ENCODE measurements around the gene IFRD2.
"Not testable (repeated sequence)": the region's sequence is repeated elsewhere in the genome, so short reads cannot be mapped to it uniquely, and the experiment has no call there.

Gene IFRD2

DNA sequence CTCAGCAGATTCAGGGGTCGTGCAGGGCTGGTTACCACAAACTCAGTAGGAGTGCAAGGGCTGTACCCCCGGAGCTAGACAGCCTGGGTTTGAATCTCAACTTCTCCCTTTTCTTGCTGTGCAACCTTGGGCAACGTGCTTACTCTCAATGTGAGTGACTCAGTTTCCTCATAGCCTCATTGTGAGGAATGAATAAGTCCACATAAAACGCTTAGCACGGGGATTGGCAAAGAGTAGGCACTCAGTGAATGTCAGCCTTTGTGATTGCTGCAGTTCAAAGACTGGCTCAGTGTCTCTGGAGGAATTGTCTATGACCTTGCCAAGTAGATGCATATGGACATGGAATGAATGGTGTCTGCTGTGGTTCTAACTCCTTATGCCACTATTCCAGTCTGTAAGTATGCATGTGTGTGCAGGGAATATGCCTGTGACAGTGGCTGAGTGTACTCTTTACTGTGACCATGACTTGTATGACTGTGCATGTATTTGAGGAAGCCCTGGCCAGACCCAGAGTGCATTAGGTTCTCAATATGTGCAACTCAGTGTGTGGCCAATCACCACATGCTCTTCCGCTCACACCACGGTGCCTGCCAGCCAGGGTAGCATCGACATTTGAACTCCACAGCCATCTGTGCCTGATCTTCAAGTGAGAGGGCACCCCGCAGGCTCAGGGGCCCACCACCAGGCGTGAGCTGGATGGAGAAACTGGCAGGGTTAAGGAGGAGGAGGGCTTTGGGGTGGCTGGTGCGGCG, 7.9 kb upstream of the IFRD2 start:
- DNase-seq = no peak

GRCh38 chr3:50299638-50299928, 7.4 kb upstream of the IFRD2 start:
- DNase-seq = no peak

DNA sequence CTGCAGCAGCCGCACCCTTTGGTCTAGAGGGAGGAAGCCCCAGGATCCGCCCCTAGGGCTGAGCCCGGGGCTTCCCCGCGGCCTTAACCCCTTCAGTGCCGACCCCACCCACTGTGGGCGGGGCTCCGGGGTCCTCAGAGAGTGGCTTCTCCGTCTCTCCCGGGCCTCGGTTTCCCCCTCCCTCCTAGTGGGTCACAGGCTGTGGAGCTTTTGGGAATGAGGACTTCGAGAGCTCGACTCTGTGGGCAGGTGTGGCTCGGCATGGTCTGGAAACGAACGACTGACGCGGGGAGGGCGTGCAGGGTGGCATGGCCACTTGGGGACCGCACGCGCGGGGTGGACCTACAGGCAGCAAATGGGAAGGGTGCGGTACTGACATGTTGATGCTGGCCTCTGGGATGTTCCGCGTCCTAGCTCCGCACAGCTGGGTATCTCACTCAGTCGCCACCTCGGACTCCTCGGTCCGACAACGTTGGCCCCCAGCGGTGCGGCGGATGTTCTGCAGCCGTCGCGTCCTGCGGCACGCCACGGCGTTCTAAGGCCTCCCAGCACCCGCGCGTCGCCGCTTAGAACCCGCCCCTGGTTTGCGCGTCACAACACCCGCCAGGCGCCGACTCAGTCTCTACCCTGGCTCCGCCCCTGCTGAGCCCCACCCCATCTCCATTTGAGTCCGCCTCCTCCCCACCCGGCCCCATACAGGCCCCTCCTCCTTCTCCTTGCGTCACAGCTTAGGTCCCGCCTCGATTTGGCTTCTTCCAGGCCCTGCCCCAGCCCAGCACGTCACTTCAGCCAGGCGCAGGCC, 6.8 kb upstream of the IFRD2 start, which contains the start of the genes HYAL3 and NAA80:
Gene HYAL3 (minus strand): TSS at position 570 of the 802 bp plus-strand sequence. CDS start 3,803 bp downstream, outside the sequence.
Gene NAA80 (minus strand): TSS at position 570 of the 802 bp plus-strand sequence. CDS start 1,942 bp downstream, outside the sequence.
- peak; percentile 100 for DNase-seq

DNA sequence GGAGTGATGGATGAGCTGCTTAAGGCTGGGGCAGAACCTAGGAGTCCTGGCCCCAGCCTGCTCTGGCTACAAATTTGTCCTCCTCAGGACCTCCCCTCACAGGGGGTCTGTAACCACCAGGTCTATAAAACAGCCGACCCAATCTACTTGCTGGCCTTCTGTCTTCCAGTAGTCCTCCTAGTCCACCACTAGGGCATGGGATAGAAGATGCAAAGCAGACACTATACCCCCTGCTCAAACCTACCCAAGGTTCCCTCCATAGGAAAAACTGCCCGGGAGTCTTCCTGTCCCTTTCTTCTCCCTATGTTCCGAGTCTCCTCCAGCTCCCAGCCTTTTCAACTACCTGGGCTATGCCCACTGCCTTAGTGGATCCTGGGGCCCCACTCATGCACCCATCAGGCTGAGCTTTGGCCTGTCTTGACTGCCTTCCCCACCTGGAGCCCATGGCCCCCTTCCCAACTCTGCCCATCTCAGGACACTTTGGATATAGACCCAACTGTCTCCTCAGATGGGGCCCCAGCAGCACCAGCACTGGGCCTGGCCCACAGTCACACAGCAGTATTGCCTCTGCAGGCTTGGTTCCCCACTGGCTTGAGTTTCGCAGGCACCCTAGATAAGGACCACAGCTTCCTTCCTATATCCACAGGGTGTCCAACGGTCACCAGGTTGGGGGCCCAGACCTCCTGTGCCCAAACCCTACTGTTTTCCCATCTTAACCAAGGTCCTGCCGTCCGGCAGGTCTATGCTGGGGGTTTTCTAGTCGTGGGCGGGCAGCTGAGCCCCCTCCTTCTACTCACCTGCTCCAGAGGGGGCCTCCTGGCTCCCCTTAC, 5.9 kb upstream of the IFRD2 start:
- DNase-seq = no peak

- no peak for DNase-seq
Observed at GRCh38 chr3:50297384-50297775, 5.2 kb upstream of the IFRD2 start.

- no peak for DNase-seq
Observed at GRCh38 chr3:50296721-50297383, 4.6 kb upstream of the IFRD2 start.

GRCh38 chr3:50295553-50296431, 3.6 kb upstream of the IFRD2 start:
- DNase-seq = no peak

DNA sequence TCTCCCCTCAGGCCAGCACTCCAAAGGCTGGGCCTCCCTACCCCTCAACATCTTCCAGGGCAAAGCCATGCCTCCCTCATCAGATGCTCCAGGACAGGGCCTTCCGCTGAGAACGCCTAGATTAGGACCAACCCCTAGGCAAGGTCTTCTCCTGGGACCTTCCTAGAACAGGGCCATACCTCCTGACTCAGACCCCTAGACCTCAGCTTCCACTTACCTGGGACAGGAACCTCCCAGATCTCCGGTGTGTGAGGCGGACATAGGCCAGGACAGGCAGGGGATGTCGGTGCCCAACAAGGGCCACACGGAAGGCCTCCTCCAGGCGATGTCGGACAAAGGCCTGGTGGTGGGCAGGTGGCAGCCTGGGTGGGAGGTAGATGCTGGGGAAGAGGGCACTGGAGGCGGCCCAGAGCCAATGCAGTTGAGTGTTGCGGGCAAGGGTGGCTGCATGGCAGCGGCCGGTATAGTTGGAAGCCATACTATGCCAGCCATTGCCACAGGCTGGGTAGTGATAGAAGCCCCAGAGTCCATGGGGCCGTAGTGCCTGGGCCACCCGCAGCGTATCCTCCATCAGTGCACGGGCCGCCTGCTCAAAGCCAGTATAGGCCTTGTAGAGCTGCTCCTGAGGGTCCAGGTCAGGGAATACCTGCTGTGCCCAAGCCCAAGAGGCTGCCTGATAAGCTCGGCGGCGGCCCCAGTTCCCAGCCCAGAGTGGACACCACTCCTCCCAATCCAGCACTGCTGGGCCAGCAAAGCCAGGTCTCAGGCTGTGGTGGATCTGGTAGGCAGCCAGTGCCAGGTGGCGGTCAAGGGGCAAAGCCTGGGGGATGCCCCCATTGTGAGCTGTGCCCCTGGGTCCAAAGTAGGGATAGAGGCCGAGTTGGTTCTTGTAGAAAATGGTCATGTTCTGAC, 2.5 kb upstream of the IFRD2 start:
- DNase-seq = no peak

- no peak for DNase-seq
Observed at GRCh38 chr3:50294089-50294488, 1.9 kb upstream of the IFRD2 start.

DNA sequence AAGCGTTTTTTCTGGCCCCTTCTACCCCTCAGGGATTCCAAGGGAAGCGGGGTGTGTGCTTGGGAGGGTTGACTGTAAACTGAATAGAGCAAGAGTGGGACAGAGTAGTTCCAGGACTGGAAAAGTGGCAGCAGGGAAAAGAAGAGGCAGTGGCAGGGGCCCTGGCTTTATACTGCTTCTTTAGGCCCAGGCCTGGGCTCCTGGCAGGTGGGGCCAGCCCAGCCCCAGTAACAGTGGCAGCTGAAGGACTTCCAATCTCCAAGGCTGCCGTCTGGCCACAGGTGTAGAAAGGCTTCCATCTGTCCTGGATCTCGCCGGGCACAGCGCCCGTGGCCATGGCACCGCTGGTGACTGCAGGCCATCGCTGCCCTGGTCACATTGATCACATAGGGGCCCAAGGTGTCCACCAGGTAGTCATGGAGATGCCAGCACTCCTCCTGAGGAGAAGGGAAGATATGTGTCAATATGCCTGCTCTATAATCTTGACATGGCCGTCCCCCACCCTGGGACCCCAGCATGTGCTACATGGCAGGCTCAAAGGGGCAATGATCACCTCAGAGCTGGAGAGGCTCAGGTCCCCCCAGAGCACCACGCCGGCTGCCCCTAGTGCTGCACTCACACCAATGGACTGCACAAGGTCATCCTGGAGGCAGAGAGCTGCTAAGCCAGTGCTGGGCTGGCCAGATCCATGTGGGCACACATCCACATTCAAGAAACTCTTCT, 1.0 kb upstream of the IFRD2 start:
- DNase-seq = no peak

- DNase-seq = no peak
Observed at GRCh38 chr3:50290161-50290641, 2.0 kb downstream of the IFRD2 start.

DNA sequence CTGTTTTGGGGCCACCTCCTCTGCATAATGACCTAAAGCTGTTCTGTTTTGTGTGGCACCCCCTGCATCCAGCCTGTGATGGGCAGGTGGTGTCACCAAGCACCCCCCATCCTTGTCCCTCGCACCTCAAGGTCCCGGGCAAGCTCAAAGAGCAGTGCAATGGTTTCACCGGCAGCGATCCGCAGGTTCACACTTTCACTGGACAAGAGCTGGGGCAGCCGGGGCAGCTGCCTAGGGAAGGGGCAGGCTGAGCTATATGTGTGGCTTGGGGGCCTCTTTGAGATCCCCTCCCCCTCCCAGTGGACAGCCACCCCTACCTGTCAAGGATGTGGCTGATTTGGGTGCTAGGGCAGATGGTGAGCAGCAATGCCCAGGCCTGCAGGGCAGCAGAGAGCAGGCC, 3.1 kb downstream of the IFRD2 start:
- DNase-seq = no peak

GRCh38 chr3:50288387-50289007, 3.7 kb downstream of the IFRD2 start:
- DNase-seq = no peak

GRCh38 chr3:50287262-50287661, 5.0 kb downstream of the IFRD2 start:
- DNase-seq = no peak

DNA sequence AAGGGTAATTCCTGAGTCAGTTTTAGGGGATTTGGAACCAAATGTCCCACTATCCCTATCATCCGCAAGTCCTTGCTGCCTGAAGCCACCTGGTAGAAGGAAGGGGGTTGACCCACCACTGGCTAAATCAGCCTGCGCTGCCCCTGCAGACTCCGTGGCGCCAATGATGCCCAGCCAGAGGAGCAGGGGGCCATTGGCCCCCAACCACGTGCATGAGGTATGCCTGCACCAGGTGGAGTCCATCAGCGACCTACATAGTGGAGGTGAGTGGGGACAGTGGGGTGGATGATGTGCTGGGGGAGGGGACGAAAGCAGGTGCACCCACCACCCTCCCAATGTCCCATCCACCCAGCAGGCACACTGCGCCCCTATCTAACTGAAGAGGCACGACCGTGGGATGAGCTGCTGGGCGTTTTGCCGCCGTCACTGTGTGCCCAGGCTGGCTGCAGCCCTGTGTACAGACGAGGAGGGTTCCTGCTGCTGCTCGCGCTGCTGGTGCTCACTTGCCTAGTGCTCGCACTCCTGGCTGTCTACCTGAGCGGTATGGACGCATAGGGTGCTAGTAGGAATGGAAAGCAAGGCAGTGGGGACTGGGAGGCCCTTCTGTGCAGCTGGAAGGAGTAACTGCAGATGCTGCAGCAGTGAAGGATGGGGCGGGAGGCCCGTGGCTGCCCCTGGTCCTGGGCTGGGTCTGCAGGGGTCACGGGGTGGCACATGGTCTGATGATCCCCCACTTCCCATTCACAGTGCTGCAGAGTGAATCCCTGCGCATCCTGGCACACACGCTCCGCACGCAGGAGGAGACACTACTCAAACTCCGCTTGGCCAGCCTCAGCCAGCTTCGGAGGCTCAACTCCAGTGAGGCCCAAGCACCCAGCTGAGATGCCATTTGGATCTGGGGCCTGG, 5.7 kb downstream of the IFRD2 start:
- DNase-seq = no peak

- not testable (repeated sequence) for DNase-seq
Observed at GRCh38 chr3:50284121-50284520, 8.1 kb downstream of the IFRD2 start.

GRCh38 chr3:50279255-50280016, 12.8 kb downstream of the IFRD2 start:
- DNase-seq = no peak

DNA sequence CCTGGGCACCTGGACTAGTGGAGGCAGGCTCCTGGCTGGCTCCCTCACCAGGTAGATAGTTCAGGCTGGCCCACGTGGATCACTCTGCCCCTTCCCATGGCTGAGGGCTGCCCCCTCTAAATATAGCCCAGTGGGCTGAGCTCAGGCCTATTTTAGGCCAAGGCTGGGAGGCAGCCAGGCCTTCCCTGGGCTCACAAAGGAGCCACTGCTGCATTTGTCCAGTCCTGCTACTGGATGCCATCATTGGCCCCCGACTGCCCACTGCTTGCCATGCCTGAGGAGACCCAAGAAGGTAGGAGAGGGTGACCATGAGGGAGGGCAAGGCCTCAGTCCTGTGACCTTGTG, 13.4 kb downstream of the IFRD2 start, which contains the start of gene LSMEM2:
Gene LSMEM2 (plus strand): TSS at position 208 of the 345 bp plus-strand sequence. CDS start 27 bp downstream, at position 235.
- DNase-seq = no peak

All from activated CD4-positive, alpha-beta T cell treated with anti-CD3 and anti-CD28 coated beads for 48 hours (primary cell).